Esophagus muscularis mucosa (tissue), 4 donors: ENCODE data around the gene LAGE3. TPM values are rescaled to one million over a fixed set of nuclear protein-coding genes. Genes with fewer than 3 reads are reported as not detected.

Source experiments
- DNase-seq: peaks from one replicate; pipeline ENCODE4 v3.0.0-alpha.2; 2017; ENCODE audit errors: extremely low spot score
- H3K27ac ChIP-seq, 4 donors: fragments of 200-600 bp; sonication (generic); replicated peaks in 1 of 4; 1 replicate in 3 of 4; 2 replicates in 1 of 4; pipeline ENCODE4 v1.5.1; 2016 to 2019; ENCODE audit warnings: mild to moderate bottlenecking in 1 of 4
- H3K27me3 ChIP-seq, 4 donors: fragments of 200-600 bp; sonication (generic); one replicate each; pipeline versions ENCODE4 v1.5.1 to v1.6.0; 2016 to 2019
- H3K36me3 ChIP-seq, 4 donors: fragments of 200-600 bp; sonication (generic); one replicate each; pipeline ENCODE4 v1.5.1; 2016 to 2019
- H3K4me1 ChIP-seq, 4 donors: fragments of 200-600 bp; sonication (generic); one replicate each; pipeline ENCODE4 v1.5.1; 2016 to 2019
- H3K4me3 ChIP-seq, 4 donors: fragments of 200-600 bp; sonication (generic); 1 replicate in 2 of 4; 2 replicates in 2 of 4; pipeline ENCODE4 v1.5.1; 2016 to 2019; ENCODE audit warnings: mild to moderate bottlenecking in 4 of 4, moderate library complexity in 1 of 4
- H3K9me3 ChIP-seq, 4 donors: fragments of 200-600 bp; sonication (generic); 1 replicate in 3 of 4; 2 replicates in 1 of 4; pipeline ENCODE4 v1.5.1; 2016 to 2019
- EP300 ChIP-seq: sonication (generic); formaldehyde crosslinking; IDR thresholded peaks from one replicate; pipeline ENCODE4 v1.6.1; 2017; ENCODE audit warnings: antibody characterized with exemption
- POLR2A ChIP-seq: fragments of 450-650 bp; IDR thresholded peaks from one replicate; pipeline ENCODE4 v1.6.1; 2017; ENCODE audit warnings: antibody characterized with exemption, moderate library complexity, mild to moderate bottlenecking, low read depth
- POLR2AphosphoS5 ChIP-seq, 2 donors: sonication (generic); formaldehyde crosslinking; IDR thresholded peaks; one replicate each; pipeline ENCODE4 v1.6.1; 2017; ENCODE audit warnings: antibody characterized with exemption in 2 of 2
- WGBS: methylation state at CpG from one replicate; pipeline ENCODE4 v1.1.5; 2018; 5-methylcytosine and 5-hydroxymethylcytosine counted together
- intact Hi-C: fragments of 100-400 bp; cut with DNase I; formaldehyde crosslinking; loops from one replicate; pipeline ENCODE4 v1.15.1; 2023
- total RNA-seq, 4 donors: library from RNA; depleted of rRNA; stranded (reverse); fragments of >200 nt; gene quantifications; one replicate each; pipeline versions ENCODE4 v1.1.0 to v1.2.1, GENCODE V29; 2016
- TF ChIP-seq, protein P1 (sequence below), 3 experiments: fragments of 200-600 bp in 2 of 3; fragments of 450-650 bp in 1 of 3; sonication (generic) in 2 of 3; IDR thresholded peaks; one replicate each; pipeline ENCODE4 v1.5.1; 2017 to 2019; ENCODE audit warnings: antibody characterized with exemption in 3 of 3, mild to moderate bottlenecking in 2 of 3, moderate library complexity in 1 of 3

Gene LAGE3
- total RNA-seq, 4 donors from 2014 or later, result 14.1 to 21.7 (median 16.9) TPM

DNA sequence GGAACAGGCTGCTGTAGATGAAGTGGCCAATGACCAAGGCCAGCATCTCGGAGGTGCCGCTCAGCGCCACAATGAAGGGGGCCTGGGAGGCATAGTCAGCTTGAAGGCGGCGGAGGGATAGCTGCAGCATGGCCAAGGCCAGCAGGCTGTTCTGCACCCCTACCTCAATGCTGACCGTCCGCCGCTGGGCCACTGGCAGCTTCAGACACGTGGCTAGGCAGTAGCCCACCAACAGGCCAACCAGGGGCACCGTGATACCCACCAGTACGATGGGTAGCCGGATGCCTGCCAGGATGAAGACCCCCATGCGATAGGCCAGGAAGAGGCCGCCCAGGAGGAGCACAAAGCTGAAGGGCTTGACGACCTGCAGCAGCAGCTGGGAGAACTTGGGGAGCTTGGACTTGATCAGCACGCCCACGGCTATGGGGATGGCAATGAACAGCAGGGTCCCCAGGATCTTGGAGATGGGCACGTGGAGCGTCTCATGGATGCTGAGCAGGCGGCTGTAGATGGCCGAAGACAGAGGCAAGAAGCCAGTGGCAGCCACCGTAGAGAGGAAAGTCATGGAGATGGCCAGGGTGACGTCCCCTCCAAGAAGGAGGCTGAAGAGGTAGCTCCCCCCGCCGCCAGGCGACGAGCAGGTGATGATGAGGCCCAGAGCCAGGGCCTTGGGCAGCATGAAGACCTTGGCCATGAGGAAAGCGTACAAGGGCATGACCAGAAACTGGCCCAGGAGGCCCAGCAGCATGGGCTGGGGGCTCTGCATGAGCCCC is 8.6 kb upstream of the LAGE3 start:
- no peak for DNase-seq
- H3K4me1 ChIP-seq, result peaks cover 23 to 50% (median 48%) of the 10 kb centered on the region in 4 donors
- H3K27ac ChIP-seq, result peak overlapping the region; percentile 86 to 89 (median 88)
- whole genome bisulfite sequencing, result 94% methylated on average over 22 of the region's 28 CpGs
- H3K36me3 ChIP-seq, result peaks cover 0 to 29% (median 24%) of the 10 kb centered on the region in 4 donors
- no peaks in the 10 kb centered on the region for H3K9me3 ChIP-seq
- H3K4me3 ChIP-seq, result no peak overlapping the region
- intact Hi-C loops, result loop anchor here (5.0 kb wide), 2 partner anchors 40 to 50 kb away; partner anchors contain the start of gene GDI1
- no peak for TF ChIP-seq POLR2AphosphoS5 (IDR thresholded peaks at IDR 0.05)
- H3K27me3 ChIP-seq, result no peaks in the 10 kb centered on the region

DNA sequence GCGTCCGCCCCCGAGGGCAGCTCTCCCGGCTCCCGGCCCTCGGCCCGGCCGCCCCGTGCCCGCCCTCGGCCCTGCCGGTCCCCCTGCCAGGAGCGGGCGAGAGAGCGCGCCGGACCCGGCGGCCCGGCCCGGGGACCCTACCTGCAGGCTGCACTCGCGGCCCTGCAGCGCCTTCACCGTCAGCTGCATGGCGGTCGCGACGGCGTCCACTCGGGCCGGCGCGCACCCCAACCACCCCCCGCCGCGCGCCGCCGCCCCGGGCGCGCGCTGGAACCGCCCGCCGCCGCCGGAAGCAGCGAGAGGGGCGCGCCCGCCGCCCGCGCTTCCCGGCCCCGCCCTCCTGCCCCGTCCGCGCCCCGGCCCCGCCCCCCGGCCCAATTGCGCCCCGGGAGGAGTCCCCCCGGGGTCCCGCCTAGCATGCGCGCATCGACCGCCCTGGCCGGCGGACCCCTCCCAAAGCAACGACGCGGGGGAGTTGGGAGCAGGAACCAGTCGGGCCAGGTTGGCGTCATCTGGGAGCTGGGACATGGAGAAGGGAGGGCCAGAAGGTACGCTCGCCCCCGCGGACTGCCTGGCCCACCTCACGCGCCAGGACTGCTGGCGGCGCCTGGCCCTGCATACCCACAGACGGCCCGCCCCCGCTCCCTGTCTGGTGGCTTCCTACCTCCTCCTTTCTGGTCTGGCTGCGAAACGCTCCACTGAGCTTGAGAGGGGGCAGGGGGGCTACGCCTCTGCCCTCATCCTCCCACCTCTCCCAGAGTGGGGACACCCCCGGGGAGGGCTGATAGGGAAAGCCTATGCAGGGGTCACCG is 7.5 kb upstream of the LAGE3 start, which contains the start of gene UBL4A:
Gene UBL4A, minus strand, starts transcription at position 220 of the 812 bp plus-strand sequence. Its CDS starts 31 bp downstream, at position 189.
- Histone ChIP-seq H3K36me3 (peaks cover 0 to 29% (median 24%) of the 10 kb centered on the region in 4 donors), H3K4me3 (peak within 1 kb of the TSS; percentile 68 to 81 (median 70)), H3K9me3 (no peaks in the 10 kb centered on the region), H3K27me3 (no peaks in the 10 kb centered on the region), H3K4me1 (peaks cover 23 to 50% (median 48%) of the 10 kb centered on the region in 4 donors), H3K27ac (peak within 1 kb of the TSS; percentile 86 to 89 (median 88))
- 62% methylated on average over 13 of the region's 95 CpGs for WGBS
- intact Hi-C loops, result loop anchor here (5.0 kb wide), 2 partner anchors 41 to 49 kb away; partner anchors contain the start of gene GDI1
- TF ChIP-seq POLR2AphosphoS5 (IDR thresholded peaks at IDR 0.05), result peak in 1 of 2 donors; percentile 26
- TF ChIP-seq, protein P1, sequence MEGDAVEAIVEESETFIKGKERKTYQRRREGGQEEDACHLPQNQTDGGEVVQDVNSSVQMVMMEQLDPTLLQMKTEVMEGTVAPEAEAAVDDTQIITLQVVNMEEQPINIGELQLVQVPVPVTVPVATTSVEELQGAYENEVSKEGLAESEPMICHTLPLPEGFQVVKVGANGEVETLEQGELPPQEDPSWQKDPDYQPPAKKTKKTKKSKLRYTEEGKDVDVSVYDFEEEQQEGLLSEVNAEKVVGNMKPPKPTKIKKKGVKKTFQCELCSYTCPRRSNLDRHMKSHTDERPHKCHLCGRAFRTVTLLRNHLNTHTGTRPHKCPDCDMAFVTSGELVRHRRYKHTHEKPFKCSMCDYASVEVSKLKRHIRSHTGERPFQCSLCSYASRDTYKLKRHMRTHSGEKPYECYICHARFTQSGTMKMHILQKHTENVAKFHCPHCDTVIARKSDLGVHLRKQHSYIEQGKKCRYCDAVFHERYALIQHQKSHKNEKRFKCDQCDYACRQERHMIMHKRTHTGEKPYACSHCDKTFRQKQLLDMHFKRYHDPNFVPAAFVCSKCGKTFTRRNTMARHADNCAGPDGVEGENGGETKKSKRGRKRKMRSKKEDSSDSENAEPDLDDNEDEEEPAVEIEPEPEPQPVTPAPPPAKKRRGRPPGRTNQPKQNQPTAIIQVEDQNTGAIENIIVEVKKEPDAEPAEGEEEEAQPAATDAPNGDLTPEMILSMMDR (IDR thresholded peaks at IDR 0.05), result no peak
- DNase-seq, result no peak

- Histone ChIP-seq H3K4me1 (peaks cover 23 to 50% (median 45%) of the 10 kb centered on the region in 4 donors), H3K9me3 (no peaks in the 10 kb centered on the region), H3K4me3 (peak overlapping the region; percentile 68 to 81 (median 70)), H3K27me3 (no peaks in the 10 kb centered on the region), H3K36me3 (peaks cover 0 to 29% (median 24%) of the 10 kb centered on the region in 4 donors), H3K27ac (peak overlapping the region; percentile 86 to 89 (median 88))
- DNase-seq, result no peak
- WGBS, result no CpG with 5 or more reads among the region's 35 CpGs
- TF ChIP-seq POLR2AphosphoS5 (IDR thresholded peaks at IDR 0.05) (no peak), EP300 (no peak), POLR2A (no peak)
- TF ChIP-seq, protein P1 (IDR thresholded peaks at IDR 0.05), result no peak
- intact Hi-C loops, result loop anchor here (5.0 kb wide), 2 partner anchors 41 to 49 kb away; partner anchors contain the start of gene GDI1
Observed at GRCh38 chrX:154486052-154486395, 6.9 kb upstream of the LAGE3 start.

- H3K27me3 ChIP-seq, result no peaks in the 10 kb centered on the region
- peak overlapping the region; percentile 68 to 81 (median 70) for H3K4me3 ChIP-seq
- H3K27ac ChIP-seq, result peak overlapping the region; percentile 86 to 89 (median 88)
- peaks cover 0 to 29% (median 24%) of the 10 kb centered on the region in 4 donors for H3K36me3 ChIP-seq
- no peak for DNase-seq
- H3K4me1 ChIP-seq, result peaks cover 23 to 50% (median 45%) of the 10 kb centered on the region in 4 donors
- intact Hi-C loops, result loop anchor here (5.0 kb wide), 2 partner anchors 42 to 48 kb away; partner anchors contain the start of gene GDI1
- TF ChIP-seq EP300 (no peak), POLR2A (no peak), POLR2AphosphoS5 (IDR thresholded peaks at IDR 0.05) (no peak)
- TF ChIP-seq, protein P1 (IDR thresholded peaks at IDR 0.05), result no peak
- 75% methylated on average over 25 of the region's 35 CpGs for WGBS
- no peaks in the 10 kb centered on the region for H3K9me3 ChIP-seq
Observed at GRCh38 chrX:154485150-154486051, 6.3 kb upstream of the LAGE3 start.
